Measurements from ENCODE around the gene STAG3. TPM values are rescaled to one million over a fixed set of nuclear protein-coding genes. Genes with fewer than 3 reads are reported as not detected.
"Not testable (repeated sequence)": the region's sequence is repeated elsewhere in the genome, so short reads cannot be mapped to it uniquely, and the experiment has no call there.

The STAG3 gene
- total RNA-seq, 6 experiments from 2014 or later, result 0.81 to 5.9 (median 4.4) TPM

GRCh38 chr7:100185726-100186125, 8.0 kb downstream of the STAG3 start:
- Histone ChIP-seq H3K4me3 (no peak overlapping the region), H3K27me3 (no peaks in the 10 kb centered on the region), H3K27ac (no peak overlapping the region), H3K9me3 (no peaks in the 10 kb centered on the region), H3K36me3 (no peaks in the 10 kb centered on the region), H3K4me1 (no peaks in the 10 kb centered on the region)
- TF ChIP-seq CTCF (IDR thresholded peaks at IDR 0.05) (no peak), POLR2A (IDR thresholded peaks at IDR 0.05) (no peak)
- intact Hi-C loops (cut with DNase I), result no loop called here
- ATAC-seq (no peak), DNase-seq (no peak)
- WGBS (ENCODE audit: insufficient coverage, low coverage, low lambda C conversion rate, missing lambda C conversion rate), result 84% methylated on average over 2 of the region's 2 CpGs

GRCh38 chr7:100189061-100189460, 11.3 kb downstream of the STAG3 start:
- ATAC-seq (no peak), DNase-seq (no peak)
- TF ChIP-seq CTCF (IDR thresholded peaks at IDR 0.05) (no peak), POLR2A (IDR thresholded peaks at IDR 0.05) (no peak)
- no peaks in the 10 kb centered on the region for H3K4me1 ChIP-seq
- no peak overlapping the region for H3K4me3 ChIP-seq
- no peaks in the 10 kb centered on the region for H3K36me3 ChIP-seq
- intact Hi-C loops (cut with DNase I), result no loop called here
- no peaks in the 10 kb centered on the region for H3K27me3 ChIP-seq
- no peaks in the 10 kb centered on the region for H3K9me3 ChIP-seq
- no peak overlapping the region for H3K27ac ChIP-seq
- 60% methylated on average over 3 of the region's 3 CpGs for WGBS (ENCODE audit: insufficient coverage, low coverage, low lambda C conversion rate, missing lambda C conversion rate)

GRCh38 chr7:100190048-100190711, 12.5 kb downstream of the STAG3 start:
- Histone ChIP-seq H3K36me3 (no peaks in the 10 kb centered on the region), H3K9me3 (no peaks in the 10 kb centered on the region), H3K4me1 (no peaks in the 10 kb centered on the region), H3K27ac (no peak overlapping the region), H3K27me3 (no peaks in the 10 kb centered on the region), H3K4me3 (no peak overlapping the region)
- DNase-seq, result no peak
- TF ChIP-seq CTCF (IDR thresholded peaks at IDR 0.05), result peak; percentile 50 to 57 (median 56)
- no peak for TF ChIP-seq POLR2A (IDR thresholded peaks at IDR 0.05)
- 22% methylated on average over 4 of the region's 4 CpGs for WGBS (ENCODE audit: insufficient coverage, low coverage, low lambda C conversion rate, missing lambda C conversion rate)
- intact Hi-C loops (cut with DNase I), result no loop called here
- peak; percentile 85 to 92 (median 88) for ATAC-seq

GRCh38 chr7:100191775-100192174, 14.1 kb downstream of the STAG3 start:
- intact Hi-C loops (cut with DNase I), result no loop called here
- H3K4me3 ChIP-seq, result no peak overlapping the region
- WGBS (ENCODE audit: insufficient coverage, low coverage, low lambda C conversion rate, missing lambda C conversion rate), result 35% methylated on average over 2 of the region's 2 CpGs
- ATAC-seq (no peak), DNase-seq (no peak)
- no peaks in the 10 kb centered on the region for H3K4me1 ChIP-seq
- no peak for TF ChIP-seq CTCF (IDR thresholded peaks at IDR 0.05)
- TF ChIP-seq POLR2A (IDR thresholded peaks at IDR 0.05), result no peak
- no peaks in the 10 kb centered on the region for H3K27me3 ChIP-seq
- no peaks in the 10 kb centered on the region for H3K9me3 ChIP-seq
- no peaks in the 10 kb centered on the region for H3K36me3 ChIP-seq
- H3K27ac ChIP-seq, result no peak overlapping the region

- 84% methylated on average over 5 of the region's 6 CpGs for WGBS (ENCODE audit: insufficient coverage, low coverage, low lambda C conversion rate, missing lambda C conversion rate)
- H3K36me3 ChIP-seq; H3K27me3 ChIP-seq; H3K9me3 ChIP-seq; H3K4me3 ChIP-seq; ATAC-seq; DNase-seq; H3K27ac ChIP-seq; H3K4me1 ChIP-seq; intact Hi-C loops (cut with DNase I): not testable (repeated sequence)
Observed at GRCh38 chr7:100192281-100192862, 14.7 kb downstream of the STAG3 start.
